H9 (cell line): ENCODE results near the gene PCDHGB1. TPM values are rescaled to one million over a fixed set of nuclear protein-coding genes. Genes with fewer than 3 reads are reported as not detected.

Source experiments
- DNase-seq: peaks from one replicate; pipeline ENCODE4 v3.0.0-alpha.2; 2017
- H2AFZ ChIP-seq: one replicate; pipeline ENCODE4 v1.6.1; 2013; ENCODE audit warnings: mild to moderate bottlenecking, low read length, control low read depth, moderate library complexity
- H2AK5ac ChIP-seq: 2 replicates; pipeline ENCODE4 v1.6.1; 2013; ENCODE audit warnings: low read length, control low read depth, mixed read lengths; ENCODE audit not compliant: insufficient read length
- H2BK120ac ChIP-seq: one replicate; pipeline ENCODE4 v1.6.1; 2013; ENCODE audit warnings: low read depth, mild to moderate bottlenecking, low read length, control low read depth, inconsistent platforms; ENCODE audit not compliant: poor library complexity, severe bottlenecking
- H2BK12ac ChIP-seq: 2 replicates; pipeline ENCODE4 v1.6.1; 2013; ENCODE audit warnings: low read length, control low read depth, mixed read lengths, low read depth; ENCODE audit not compliant: insufficient read length
- H2BK15ac ChIP-seq: 2 replicates; pipeline ENCODE4 v1.6.1; 2013; ENCODE audit warnings: low read depth, low read length, control low read depth
- H2BK20ac ChIP-seq: one replicate; pipeline ENCODE4 v1.6.1; 2013; ENCODE audit warnings: low read depth, mild to moderate bottlenecking, low read length, control low read depth, inconsistent platforms; ENCODE audit not compliant: poor library complexity, severe bottlenecking
- H2BK5ac ChIP-seq: 2 replicates; pipeline ENCODE4 v1.6.1; 2013; ENCODE audit warnings: low read length, control low read depth, mixed read lengths; ENCODE audit not compliant: insufficient read length
- H3K14ac ChIP-seq: 2 replicates; pipeline ENCODE4 v1.6.1; 2013; ENCODE audit warnings: low read length, control low read depth; ENCODE audit not compliant: insufficient read depth
- H3K18ac ChIP-seq: 2 replicates; pipeline ENCODE4 v1.6.1; 2013; ENCODE audit warnings: low read depth, mild to moderate bottlenecking, mixed read lengths, low read length, control low read depth; ENCODE audit not compliant: insufficient read length
- H3K23ac ChIP-seq: 2 replicates; pipeline ENCODE4 v1.6.1; 2013; ENCODE audit warnings: low read length, control low read depth, mixed read lengths, low read depth; ENCODE audit not compliant: insufficient read length
- H3K23me2 ChIP-seq: 2 replicates; pipeline ENCODE4 v1.6.1; 2013; ENCODE audit warnings: low read depth, mild to moderate bottlenecking, mixed read lengths, low read length, control low read depth; ENCODE audit not compliant: insufficient read length, poor library complexity, severe bottlenecking
- H3K27ac ChIP-seq: 2 replicates; pipeline ENCODE4 v1.5.1; 2013; ENCODE audit warnings: low read length, control low read depth, mixed read lengths, low read depth; ENCODE audit not compliant: insufficient read length
- H3K27me3 ChIP-seq: 2 replicates; pipeline ENCODE4 v1.6.1; 2013; ENCODE audit warnings: low read length, control low read depth, inconsistent platforms; ENCODE audit not compliant: insufficient read depth
- H3K4ac ChIP-seq: 2 replicates; pipeline ENCODE4 v1.6.1; 2013; ENCODE audit warnings: low read depth, mild to moderate bottlenecking, control low read depth, inconsistent platforms, low read length, moderate library complexity
- H3K4me1 ChIP-seq: 2 replicates; pipeline ENCODE4 v1.6.1; 2013; ENCODE audit warnings: low read length, control low read depth, inconsistent platforms; ENCODE audit not compliant: insufficient read depth
- H3K4me2 ChIP-seq: 2 replicates; pipeline ENCODE4 v1.6.1; 2013; ENCODE audit warnings: low read length, control low read depth, mixed read lengths; ENCODE audit not compliant: insufficient read length, insufficient read depth
- H3K56ac ChIP-seq: 2 replicates; pipeline ENCODE4 v1.6.1; 2013; ENCODE audit warnings: low read depth, mild to moderate bottlenecking, mixed read lengths, low read length, control low read depth; ENCODE audit not compliant: insufficient read length
- H3K79me1 ChIP-seq: 2 replicates; pipeline ENCODE4 v1.6.1; 2013; ENCODE audit warnings: low read depth, mild to moderate bottlenecking, moderate library complexity, low read length, control low read depth, inconsistent platforms; ENCODE audit not compliant: insufficient read depth, poor library complexity, severe bottlenecking
- H3K79me2 ChIP-seq: 2 replicates; pipeline ENCODE4 v1.6.1; 2013; ENCODE audit warnings: low read length, control low read depth, inconsistent platforms; ENCODE audit not compliant: insufficient read depth
- H3K9ac ChIP-seq: 2 replicates; pipeline ENCODE4 v1.6.1; 2013; ENCODE audit warnings: low read length, control low read depth, mixed read lengths; ENCODE audit not compliant: insufficient read length; ENCODE audit errors: extremely low read depth
- H3K9me3 ChIP-seq: one replicate; pipeline ENCODE4 v1.6.1; 2013; ENCODE audit warnings: low read depth, low read length, inconsistent platforms; ENCODE audit not compliant: control insufficient read depth
- H3T11ph ChIP-seq: one replicate; pipeline ENCODE4 v1.6.1; 2013; ENCODE audit warnings: mild to moderate bottlenecking, low read length, control low read depth, inconsistent platforms
- H4K20me1 ChIP-seq: one replicate; pipeline ENCODE4 v1.6.1; 2013; ENCODE audit not compliant: control insufficient read depth, insufficient read length, insufficient read depth
- H4K5ac ChIP-seq: 2 replicates; pipeline ENCODE4 v1.6.1; 2013; ENCODE audit warnings: low read depth, mild to moderate bottlenecking, mixed read lengths, low read length, control low read depth; ENCODE audit not compliant: insufficient read length
- H4K8ac ChIP-seq: replicated peaks from 2 replicates; pipeline ENCODE4 v1.6.1; 2013; ENCODE audit warnings: low read length, control low read depth, mixed read lengths, low read depth; ENCODE audit not compliant: insufficient read length
- H4K91ac ChIP-seq: 2 replicates; pipeline ENCODE4 v1.6.1; 2013; ENCODE audit warnings: low read depth, mild to moderate bottlenecking, moderate library complexity, mixed read lengths, low read length, control low read depth; ENCODE audit not compliant: insufficient read length
- H3K27ac Mint-ChIP-seq, 3 experiments: 2 replicates in 2 of 3; 3 replicates in 1 of 3; pipeline ENCODE4 v1.8.0; 2020 to 2021; ENCODE audit warnings: mixed read lengths in 3 of 3, mild to moderate bottlenecking in 1 of 3, moderate library complexity in 1 of 3
- H3K27me3 Mint-ChIP-seq: 2 replicates; pipeline ENCODE4 v1.8.0; 2021; ENCODE audit warnings: low read depth, mild to moderate bottlenecking, moderate library complexity, mixed read lengths
- H3K36me3 Mint-ChIP-seq, 3 experiments: 2 replicates in 2 of 3; 3 replicates in 1 of 3; pipeline ENCODE4 v1.8.0; 2020 to 2021; ENCODE audit warnings: low read depth in 3 of 3, mixed read lengths in 3 of 3; ENCODE audit not compliant: insufficient read depth in 1 of 3
- H3K4me1 Mint-ChIP-seq, 2 experiments: 2 replicates each; pipeline ENCODE4 v1.8.0; 2020; ENCODE audit warnings: mixed read lengths in 2 of 2
- H3K4me3 Mint-ChIP-seq, 2 experiments: 2 replicates in 1 of 2; 3 replicates in 1 of 2; pipeline ENCODE4 v1.8.0; 2020 to 2021; ENCODE audit warnings: mild to moderate bottlenecking in 2 of 2, mixed read lengths in 2 of 2, moderate library complexity in 1 of 2
- H3K9me3 Mint-ChIP-seq, 2 experiments: 2 replicates in 1 of 2; 3 replicates in 1 of 2; pipeline ENCODE4 v1.8.0; 2020; ENCODE audit warnings: mild to moderate bottlenecking in 2 of 2, mixed read lengths in 2 of 2, moderate library complexity in 1 of 2
- total RNA-seq: library from RNA; stranded (reverse); gene quantifications from 2 replicates; pipeline ENCODE4 v1.2.1, GENCODE V29; 2021
- TF ChIP-seq, protein P1 (sequence below): fragments of 200-600 bp; sonication (generic); conservative IDR thresholded peaks from 3 replicates; pipeline ENCODE4 v1.8.0; 2021; ENCODE audit warnings: antibody characterized with exemption, mild to moderate bottlenecking

PCDHGB1 gene
- total RNA-seq, 1 experiment from 2014 or later, result 5.0 TPM

DNA sequence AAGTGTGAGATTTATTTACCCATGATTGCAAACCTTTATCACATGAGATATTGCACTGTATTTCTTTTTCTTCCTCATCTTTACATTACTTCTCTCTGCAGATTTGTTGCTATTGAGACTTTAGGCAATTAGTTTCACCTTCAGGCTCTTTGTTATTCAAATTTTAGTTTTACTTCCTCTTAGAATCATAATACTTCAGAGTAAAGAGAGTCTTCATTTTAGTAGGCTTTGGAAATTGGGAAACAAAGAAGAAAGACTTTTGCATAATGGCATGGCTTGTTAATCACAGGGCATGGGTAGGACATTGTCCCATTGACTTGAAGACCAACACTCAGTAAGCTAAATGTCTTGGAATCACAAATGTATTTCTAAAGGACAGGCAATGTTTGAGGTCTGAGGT lies 12.8 kb downstream of the PCDHGB1 start:
- no peak overlapping the region for H2BK15ac ChIP-seq
- H3K79me1 ChIP-seq, result no peaks in the 10 kb centered on the region
- H3K23me2 ChIP-seq, result no peaks in the 10 kb centered on the region
- H3K4me1 Mint-ChIP-seq, result peaks cover 7 to 15% of the 10 kb centered on the region in 2 experiments; a peak in 3 of 4 replicates
- H2BK5ac ChIP-seq, result no peak overlapping the region
- no peak overlapping the region for H2BK120ac ChIP-seq
- H4K8ac ChIP-seq, result no peak overlapping the region
- no peak overlapping the region for H3K14ac ChIP-seq
- H2BK20ac ChIP-seq, result no peak overlapping the region
- H3K9me3 Mint-ChIP-seq, result peaks cover 67 to 74% of the 10 kb centered on the region in 2 experiments
- no peak overlapping the region for H3K23ac ChIP-seq
- DNase-seq, result no peak
- no peak overlapping the region for H2AFZ ChIP-seq
- H3T11ph ChIP-seq, result no peak overlapping the region
- peaks cover 7% of the 10 kb centered on the region for H3K27me3 Mint-ChIP-seq
- no peak overlapping the region for H3K27ac ChIP-seq
- no peak overlapping the region for H4K5ac ChIP-seq
- no peak overlapping the region for H3K27ac Mint-ChIP-seq
- no peak overlapping the region for H3K9ac ChIP-seq
- no peak overlapping the region for H4K91ac ChIP-seq
- peak overlapping the region in 1 of 2 experiments; percentile 10; a peak in 1 of 5 replicates for H3K4me3 Mint-ChIP-seq
- no peaks in the 10 kb centered on the region for H3K27me3 ChIP-seq
- no peak overlapping the region for H2BK12ac ChIP-seq
- no peak overlapping the region for H3K18ac ChIP-seq
- peaks cover 46 to 65% (median 60%) of the 10 kb centered on the region in 3 experiments for H3K36me3 Mint-ChIP-seq
- no peaks in the 10 kb centered on the region for H3K4me1 ChIP-seq
- no peak overlapping the region for H3K56ac ChIP-seq
- TF ChIP-seq, protein P1, sequence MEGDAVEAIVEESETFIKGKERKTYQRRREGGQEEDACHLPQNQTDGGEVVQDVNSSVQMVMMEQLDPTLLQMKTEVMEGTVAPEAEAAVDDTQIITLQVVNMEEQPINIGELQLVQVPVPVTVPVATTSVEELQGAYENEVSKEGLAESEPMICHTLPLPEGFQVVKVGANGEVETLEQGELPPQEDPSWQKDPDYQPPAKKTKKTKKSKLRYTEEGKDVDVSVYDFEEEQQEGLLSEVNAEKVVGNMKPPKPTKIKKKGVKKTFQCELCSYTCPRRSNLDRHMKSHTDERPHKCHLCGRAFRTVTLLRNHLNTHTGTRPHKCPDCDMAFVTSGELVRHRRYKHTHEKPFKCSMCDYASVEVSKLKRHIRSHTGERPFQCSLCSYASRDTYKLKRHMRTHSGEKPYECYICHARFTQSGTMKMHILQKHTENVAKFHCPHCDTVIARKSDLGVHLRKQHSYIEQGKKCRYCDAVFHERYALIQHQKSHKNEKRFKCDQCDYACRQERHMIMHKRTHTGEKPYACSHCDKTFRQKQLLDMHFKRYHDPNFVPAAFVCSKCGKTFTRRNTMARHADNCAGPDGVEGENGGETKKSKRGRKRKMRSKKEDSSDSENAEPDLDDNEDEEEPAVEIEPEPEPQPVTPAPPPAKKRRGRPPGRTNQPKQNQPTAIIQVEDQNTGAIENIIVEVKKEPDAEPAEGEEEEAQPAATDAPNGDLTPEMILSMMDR, result no peak
- H3K4me2 ChIP-seq, result no peak overlapping the region
- H3K9me3 ChIP-seq, result peaks cover 22% of the 10 kb centered on the region
- no peak overlapping the region for H2AK5ac ChIP-seq
- H3K4ac ChIP-seq, result no peak overlapping the region
- H4K20me1 ChIP-seq, result no peaks in the 10 kb centered on the region
- no peaks in the 10 kb centered on the region for H3K79me2 ChIP-seq
